Peyer's patch (tissue), 4 donors: ENCODE results near the gene HEXA.

Experiments
- POLR2A ChIP-seq, 2 donors: fragments of 450-650 bp; IDR thresholded peaks; one replicate each; pipeline ENCODE4 v1.5.1; 2017; ENCODE audit warnings: antibody characterized with exemption in 2 of 2, mild to moderate bottlenecking in 2 of 2, moderate library complexity in 2 of 2
- TF ChIP-seq, protein P1 (sequence below), 6 experiments: fragments of 450-650 bp in 4 of 6; fragments of 200-600 bp in 2 of 6; sonication (generic) in 1 of 6; IDR thresholded peaks; one replicate each; pipeline ENCODE4 v1.5.1; 2017 to 2019; ENCODE audit warnings: antibody characterized with exemption in 6 of 6, mild to moderate bottlenecking in 3 of 6, moderate library complexity in 1 of 6

DNA sequence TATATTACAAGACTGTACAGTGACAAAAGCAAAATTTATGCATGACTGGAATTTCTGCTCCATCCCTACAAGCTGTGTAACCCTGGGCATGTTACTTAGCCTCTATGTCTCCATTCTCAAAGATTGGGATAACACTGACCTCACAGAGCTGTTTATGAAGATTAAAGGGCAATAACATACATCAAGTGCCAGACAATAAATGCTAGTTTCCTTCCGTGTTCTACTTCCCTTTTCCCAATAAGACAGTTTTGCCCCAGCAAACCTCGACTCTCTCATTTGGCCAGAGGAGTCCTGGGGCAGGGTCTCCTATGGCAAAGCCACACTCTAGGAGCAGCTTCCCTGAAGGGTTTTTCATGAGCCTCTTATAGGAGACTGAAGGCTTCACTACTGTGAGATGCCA lies 7.5 kb downstream of the HEXA start:
- no peak for TF ChIP-seq POLR2A (IDR thresholded peaks at IDR 0.05)
- TF ChIP-seq, protein P1, sequence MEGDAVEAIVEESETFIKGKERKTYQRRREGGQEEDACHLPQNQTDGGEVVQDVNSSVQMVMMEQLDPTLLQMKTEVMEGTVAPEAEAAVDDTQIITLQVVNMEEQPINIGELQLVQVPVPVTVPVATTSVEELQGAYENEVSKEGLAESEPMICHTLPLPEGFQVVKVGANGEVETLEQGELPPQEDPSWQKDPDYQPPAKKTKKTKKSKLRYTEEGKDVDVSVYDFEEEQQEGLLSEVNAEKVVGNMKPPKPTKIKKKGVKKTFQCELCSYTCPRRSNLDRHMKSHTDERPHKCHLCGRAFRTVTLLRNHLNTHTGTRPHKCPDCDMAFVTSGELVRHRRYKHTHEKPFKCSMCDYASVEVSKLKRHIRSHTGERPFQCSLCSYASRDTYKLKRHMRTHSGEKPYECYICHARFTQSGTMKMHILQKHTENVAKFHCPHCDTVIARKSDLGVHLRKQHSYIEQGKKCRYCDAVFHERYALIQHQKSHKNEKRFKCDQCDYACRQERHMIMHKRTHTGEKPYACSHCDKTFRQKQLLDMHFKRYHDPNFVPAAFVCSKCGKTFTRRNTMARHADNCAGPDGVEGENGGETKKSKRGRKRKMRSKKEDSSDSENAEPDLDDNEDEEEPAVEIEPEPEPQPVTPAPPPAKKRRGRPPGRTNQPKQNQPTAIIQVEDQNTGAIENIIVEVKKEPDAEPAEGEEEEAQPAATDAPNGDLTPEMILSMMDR (IDR thresholded peaks at IDR 0.05) = no peak
